LNCAP (cell line): ENCODE measurements around the gene NFIA.

Experiments used
- CTCF ChIP-seq: fragments of 450-650 bp; IDR thresholded peaks from 2 replicates; pipeline ENCODE4 v1.5.1; 2017; ENCODE audit warnings: mild to moderate bottlenecking

Gene NFIA

GRCh38 chr1:61400131-61400770 lies 317.9 kb downstream of the NFIA start:
- TF ChIP-seq CTCF = no peak

DNA sequence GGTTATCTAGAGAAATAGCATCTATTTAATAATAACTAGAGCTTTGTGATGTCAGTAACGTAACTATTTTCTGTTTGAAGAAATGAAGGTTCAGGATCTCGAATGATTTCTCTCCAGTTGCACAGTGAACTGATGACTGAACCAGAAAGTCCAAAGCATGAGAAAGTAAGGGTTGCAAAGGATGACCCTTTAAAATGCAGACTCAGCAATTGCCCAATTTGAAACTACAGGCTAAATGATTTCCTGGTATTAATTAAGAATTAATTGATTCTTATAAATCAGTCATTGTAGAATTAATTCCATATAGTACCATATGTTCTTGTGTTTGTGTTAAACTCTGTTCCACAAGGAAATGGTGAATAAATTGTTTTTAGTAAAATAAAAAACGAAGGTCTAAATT lies 318.6 kb downstream of the NFIA start:
- no peak for TF ChIP-seq CTCF

DNA sequence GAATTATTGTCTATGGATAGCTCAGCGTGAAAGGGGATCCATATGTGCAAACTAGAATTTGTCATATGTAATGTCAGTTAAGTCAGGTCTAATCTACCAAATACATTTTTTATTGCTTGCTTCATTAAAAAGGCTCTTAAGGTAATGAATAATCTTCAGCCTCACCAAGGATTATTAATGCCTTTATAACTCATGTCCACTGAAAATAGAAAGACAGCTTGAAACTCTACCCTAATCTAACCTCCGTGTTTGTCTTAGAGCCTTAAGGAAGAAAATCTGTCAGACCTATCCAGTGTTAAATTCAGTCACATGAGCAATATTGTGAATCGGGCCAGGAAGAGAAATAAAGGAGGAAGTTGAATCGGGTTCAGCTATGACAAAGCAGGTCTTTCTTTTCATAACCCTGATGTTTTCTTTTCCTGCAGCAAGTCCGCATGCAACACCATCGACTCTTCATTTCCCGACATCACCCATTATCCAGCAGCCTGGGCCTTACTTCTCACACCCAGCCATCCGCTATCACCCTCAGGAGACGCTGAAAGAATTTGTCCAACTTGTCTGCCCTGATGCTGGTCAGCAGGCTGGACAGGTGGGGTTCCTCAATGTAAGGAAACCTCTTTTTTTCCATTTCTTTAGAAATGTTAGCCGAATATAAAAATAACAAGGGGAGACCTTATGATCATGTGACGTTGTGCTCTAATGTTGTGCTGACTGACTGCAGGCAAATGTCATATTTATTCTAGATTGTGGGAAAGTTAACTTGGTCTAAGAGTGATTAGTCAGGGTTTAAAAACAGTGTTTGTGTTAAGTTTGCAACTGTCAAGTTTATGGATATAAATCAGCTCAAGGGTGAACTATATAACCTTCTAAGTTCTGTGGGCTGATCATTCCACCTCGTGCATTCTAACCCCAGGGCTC lies 321.6 kb downstream of the NFIA start:
- TF ChIP-seq CTCF = no peak

DNA sequence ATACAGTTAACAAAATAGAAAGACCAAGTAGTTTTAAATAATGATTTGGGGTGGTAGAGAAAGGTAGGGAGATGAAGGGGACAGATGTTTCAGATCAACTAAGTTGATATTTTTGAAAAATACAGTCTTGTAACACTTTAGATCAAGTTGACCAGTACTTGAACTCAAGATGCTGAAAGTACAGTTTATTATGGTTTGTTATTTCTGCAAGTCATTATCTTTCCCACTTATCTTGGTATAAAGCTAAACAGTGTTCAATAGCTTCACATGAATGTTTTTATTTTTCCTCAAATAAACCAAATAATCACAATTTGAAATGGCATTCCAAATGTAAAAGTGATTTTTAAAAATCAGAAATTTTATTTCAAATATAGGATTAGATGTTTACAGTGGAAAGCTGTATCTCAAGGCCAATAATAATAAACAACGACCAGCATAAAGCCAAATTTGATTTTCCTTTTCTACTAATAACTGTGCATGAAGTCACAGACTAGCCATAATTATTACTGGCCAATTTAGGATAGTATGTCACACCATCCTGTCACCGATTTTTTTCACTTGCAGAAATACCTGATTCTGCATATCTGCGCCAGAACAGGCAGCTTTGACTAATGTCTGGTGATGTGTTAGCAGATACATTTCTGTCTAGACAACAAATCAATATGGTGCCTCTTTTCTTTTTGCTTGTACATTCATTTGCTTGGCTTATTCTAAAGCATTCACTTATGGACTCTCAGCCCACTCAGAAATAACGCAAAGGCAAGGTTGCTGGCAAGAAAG lies 322.4 kb downstream of the NFIA start:
- no peak for TF ChIP-seq CTCF

GRCh38 chr1:61406467-61406866 lies 324.1 kb downstream of the NFIA start:
- TF ChIP-seq CTCF = no peak

GRCh38 chr1:61412601-61413000 lies 330.2 kb downstream of the NFIA start:
- TF ChIP-seq CTCF = no peak

DNA sequence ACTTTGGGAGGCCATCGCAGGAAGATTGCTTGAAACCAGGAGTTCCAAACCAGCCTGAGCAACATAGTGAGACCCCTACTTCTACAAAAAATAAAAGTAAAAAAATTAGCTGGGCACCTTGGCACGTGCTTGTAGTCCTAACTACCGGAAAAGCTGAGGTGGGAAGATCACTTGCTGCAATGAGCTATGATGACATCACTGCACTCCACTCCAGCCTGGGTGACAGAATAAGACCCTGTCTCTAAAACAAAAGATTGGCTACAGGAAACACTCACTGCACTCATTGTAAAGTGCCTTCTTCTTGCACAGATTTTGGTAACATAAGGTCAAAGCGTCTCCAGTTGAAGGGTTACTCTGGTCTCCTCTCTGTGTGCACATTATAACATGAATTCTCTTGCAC lies 336.8 kb downstream of the NFIA start:
- TF ChIP-seq CTCF = no peak
